Measurements from ENCODE around the gene GPR12. TPM values are rescaled to one million over a fixed set of nuclear protein-coding genes. Genes with fewer than 3 reads are reported as not detected.

Gene GPR12
- total RNA-seq, 1 donor from 2014 or later = not detected

- CTCF ChIA-PET = no interaction called here
- Mint-ChIP-seq H3K36me3 (ENCODE audit: low read depth) (no peaks in the 10 kb centered on the region), H3K27me3 (peaks cover 26% of the 10 kb centered on the region), H3K4me1 (peaks cover 2% of the 10 kb centered on the region), H3K27ac (no peak overlapping the region), H3K4me3 (no peak overlapping the region), H3K9me3 (no peaks in the 10 kb centered on the region)
- TF ChIP-seq CTCF (IDR thresholded peaks at IDR 0.05) = no peak
- DNase-seq (no peak), ATAC-seq (ENCODE audit: low read depth) (no peak)
- intact Hi-C loops (cut with micrococcal nuclease) = no loop called here
- POLR2A ChIA-PET = no interaction called here
Observed at GRCh38 chr13:26749285-26749684, 11.3 kb downstream of the GPR12 start.

GRCh38 chr13:26747706-26748105 is 12.9 kb downstream of the GPR12 start:
- no peak for DNase-seq
- H3K4me1 Mint-ChIP-seq = peaks cover 2% of the 10 kb centered on the region
- H3K4me3 Mint-ChIP-seq = no peak overlapping the region
- no peak for TF ChIP-seq CTCF (IDR thresholded peaks at IDR 0.05)
- ChIA-PET CTCF (no interaction called here), POLR2A (no interaction called here)
- no peaks in the 10 kb centered on the region for H3K36me3 Mint-ChIP-seq (ENCODE audit: low read depth)
- H3K27ac Mint-ChIP-seq = no peak overlapping the region
- ATAC-seq (ENCODE audit: low read depth) = no peak
- peaks cover 33% of the 10 kb centered on the region for H3K27me3 Mint-ChIP-seq
- no peaks in the 10 kb centered on the region for H3K9me3 Mint-ChIP-seq
- intact Hi-C loops (cut with micrococcal nuclease) = no loop called here

GRCh38 chr13:26743971-26744370 is 16.6 kb downstream of the GPR12 start:
- DNase-seq (no peak), ATAC-seq (ENCODE audit: low read depth) (no peak)
- ChIA-PET POLR2A (no interaction called here), CTCF (no interaction called here)
- Mint-ChIP-seq H3K27ac (no peak overlapping the region), H3K36me3 (ENCODE audit: low read depth) (no peaks in the 10 kb centered on the region), H3K27me3 (peaks cover 28% of the 10 kb centered on the region), H3K9me3 (peaks cover 3% of the 10 kb centered on the region), H3K4me1 (no peaks in the 10 kb centered on the region), H3K4me3 (no peak overlapping the region)
- no peak for TF ChIP-seq CTCF (IDR thresholded peaks at IDR 0.05)
- intact Hi-C loops (cut with micrococcal nuclease) = no loop called here

- no peaks in the 10 kb centered on the region for H3K4me1 Mint-ChIP-seq
- DNase-seq (no peak), ATAC-seq (ENCODE audit: low read depth) (no peak)
- intact Hi-C loops (cut with micrococcal nuclease) = no loop called here
- H3K27me3 Mint-ChIP-seq = peaks cover 28% of the 10 kb centered on the region
- H3K36me3 Mint-ChIP-seq (ENCODE audit: low read depth) = no peaks in the 10 kb centered on the region
- no peak overlapping the region for H3K27ac Mint-ChIP-seq
- CTCF ChIA-PET = no interaction called here
- no peak for TF ChIP-seq CTCF (IDR thresholded peaks at IDR 0.05)
- POLR2A ChIA-PET = no interaction called here
- H3K4me3 Mint-ChIP-seq = no peak overlapping the region
- H3K9me3 Mint-ChIP-seq = peaks cover 7% of the 10 kb centered on the region
Observed at GRCh38 chr13:26742691-26743358, 17.8 kb downstream of the GPR12 start.

- DNase-seq = no peak
- H3K27ac Mint-ChIP-seq = no peak overlapping the region
- H3K4me3 Mint-ChIP-seq = no peak overlapping the region
- ChIA-PET POLR2A (no interaction called here), CTCF (no interaction called here)
- H3K27me3 Mint-ChIP-seq = peaks cover 13% of the 10 kb centered on the region
- intact Hi-C loops (cut with micrococcal nuclease) = no loop called here
- H3K4me1 Mint-ChIP-seq = no peaks in the 10 kb centered on the region
- peaks cover 15% of the 10 kb centered on the region for H3K9me3 Mint-ChIP-seq
- no peak for ATAC-seq (ENCODE audit: low read depth)
- no peak for TF ChIP-seq CTCF (IDR thresholded peaks at IDR 0.05)
- no peaks in the 10 kb centered on the region for H3K36me3 Mint-ChIP-seq (ENCODE audit: low read depth)
Observed at GRCh38 chr13:26735677-26736076, 24.9 kb downstream of the GPR12 start.

All from activated B cell treated with CpG ODN at 0.5 μM for 24 hours (primary cell).